Sigmoid colon (tissue), 7 donors: ENCODE results near the gene KCNJ12. TPM values are rescaled to one million over a fixed set of nuclear protein-coding genes. Genes with fewer than 3 reads are reported as not detected.
A peak's percentile ranks its signal among the peaks of the same experiment; 100 is the strongest.
"Not testable (repeated sequence)": the region's sequence is repeated elsewhere in the genome, so short reads cannot be mapped to it uniquely, and the experiment has no call there.

Experiments used
- DNase-seq: peaks from one replicate; pipeline ENCODE4 v3.0.0-alpha.2; 2019
- H3K27ac ChIP-seq, 4 donors: fragments of 200-600 bp; sonication (generic); one replicate each; pipeline ENCODE4 v1.5.1; 2016 to 2019; ENCODE audit warnings: mild to moderate bottlenecking in 1 of 4
- H3K27me3 ChIP-seq, 3 donors: fragments of 200-600 bp; sonication (generic); one replicate each; pipeline ENCODE4 v1.5.1; 2019; ENCODE audit warnings: mild to moderate bottlenecking in 1 of 3
- H3K36me3 ChIP-seq, 4 donors: fragments of 200-600 bp; sonication (generic); one replicate each; pipeline ENCODE4 v1.5.1; 2016 to 2019
- H3K4me1 ChIP-seq, 4 donors: fragments of 200-600 bp; sonication (generic); one replicate each; pipeline ENCODE4 v1.5.1; 2017 to 2019
- H3K4me3 ChIP-seq, 4 donors: fragments of 200-600 bp; sonication (generic); one replicate each; pipeline ENCODE4 v1.5.1; 2017 to 2019; ENCODE audit warnings: mild to moderate bottlenecking in 2 of 4, moderate library complexity in 1 of 4
- H3K9me3 ChIP-seq, 4 donors: fragments of 200-600 bp in 3 of 4; sonication (generic) in 3 of 4; one replicate each; pipeline versions ENCODE4 v1.5.1 to v1.6.1; 2013 to 2019
- WGBS, 2 donors: extraction: QIAGEN DNeasy Blood & Tissue Kit; methylation state at CpG; one replicate each; pipeline ENCODE4 v1.1.7; 2013; 5-methylcytosine and 5-hydroxymethylcytosine counted together
- intact Hi-C: fragments of 100-400 bp; cut with DNase I; formaldehyde crosslinking; loops from one replicate; pipeline ENCODE4 v1.15.1; 2023
- polyA plus RNA-seq, 3 donors: library from polyadenylated mRNA; stranded (reverse); fragments of 200-250 nt; gene quantifications; one replicate each; pipeline ENCODE4 v1.2.3, GENCODE V29; 2013
- total RNA-seq, 4 donors: library from RNA; depleted of rRNA; stranded (reverse); fragments of >200 nt; gene quantifications; one replicate each; pipeline ENCODE4 v1.1.0, GENCODE V29; 2016
- donor health status: healthy with polysubstance abuse.
- donor health status: Bipolar disorder and iron deficiency.
- donor health status: healthy.

KCNJ12 gene
- total and polyA plus RNA-seq, 7 donors = 0.23 to 2.2 (median 0.60) TPM

- peaks cover 0 to 12% (median 6%) of the 10 kb centered on the region in 4 donors for H3K4me1 ChIP-seq
- WGBS, 2 donors = 59 to 63% methylated on average over 26 of the region's 26 CpGs
- H3K9me3 ChIP-seq, DNase-seq, H3K4me3 ChIP-seq, H3K27ac ChIP-seq, intact Hi-C loops, H3K36me3 ChIP-seq, H3K27me3 ChIP-seq: not testable (repeated sequence)
Measured at GRCh38 chr17:21404956-21405731, 29.0 kb downstream of the KCNJ12 start.

DNA sequence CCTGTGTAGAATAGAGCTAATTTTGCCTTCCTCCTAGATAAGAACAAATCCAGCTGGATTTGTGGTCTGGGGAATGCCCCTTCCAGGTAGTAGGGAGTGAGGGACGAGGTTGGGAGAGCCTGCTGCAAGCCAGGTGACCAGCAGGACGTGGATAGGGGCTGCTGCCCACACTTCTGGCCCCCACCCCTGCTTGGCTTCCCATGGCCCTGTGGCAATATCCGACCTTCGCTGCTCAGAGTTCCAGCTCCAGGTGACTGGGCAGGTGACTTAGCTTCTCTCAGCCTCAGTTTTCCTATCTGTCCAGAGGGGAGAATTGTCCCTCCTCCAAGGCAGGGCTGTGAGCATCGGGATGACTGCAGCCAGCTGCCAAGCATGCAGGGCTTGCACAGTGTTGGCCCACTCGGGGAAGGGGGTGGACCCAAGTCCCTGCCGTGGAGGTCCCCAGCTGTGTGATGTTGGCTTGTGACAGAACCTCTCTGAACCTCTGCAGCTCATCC is 29.8 kb downstream of the KCNJ12 start:
- intact Hi-C loops, H3K9me3 ChIP-seq, H3K27me3 ChIP-seq, H3K36me3 ChIP-seq, H3K27ac ChIP-seq, H3K4me3 ChIP-seq, H3K4me1 ChIP-seq, DNase-seq: not testable (repeated sequence)
- 79 to 81% methylated on average over 7 of the region's 7 CpGs for WGBS, 2 donors

DNA sequence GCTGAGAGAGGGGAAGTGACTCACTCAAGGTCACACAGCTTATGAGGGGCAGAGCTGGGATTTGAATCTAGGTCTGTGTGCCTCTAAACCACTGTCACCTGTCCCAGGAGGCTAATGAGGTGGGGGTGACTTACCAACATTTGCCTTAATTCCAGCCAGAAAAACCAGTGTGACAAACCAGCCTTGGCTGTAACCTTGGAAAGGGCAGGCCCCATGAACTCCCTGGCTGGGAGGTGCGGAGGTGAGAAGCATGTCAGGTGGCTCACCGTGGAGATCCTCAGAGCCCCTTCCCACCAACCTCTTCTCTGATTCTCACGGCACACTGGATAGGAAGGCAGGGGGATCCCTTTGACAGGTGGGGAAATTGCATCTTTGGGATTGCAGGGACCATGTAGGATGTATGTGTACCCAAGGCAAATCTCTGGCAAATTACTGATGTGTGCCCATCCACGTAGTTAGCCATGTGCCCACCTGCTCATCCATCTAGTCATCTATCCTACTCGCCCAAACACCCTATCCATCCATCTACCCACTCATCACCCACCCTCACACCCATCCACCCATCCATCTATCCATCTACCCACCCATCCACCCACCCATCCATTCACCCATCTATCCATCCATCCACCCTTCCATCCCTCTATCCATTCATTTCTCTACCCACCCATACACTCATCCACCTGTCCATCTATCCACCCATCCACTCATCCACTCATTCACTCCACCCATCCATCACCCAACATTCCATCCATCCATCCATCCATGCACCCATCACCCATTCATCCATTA is 30.7 kb downstream of the KCNJ12 start:
- intact Hi-C loops, H3K27me3 ChIP-seq, H3K27ac ChIP-seq, DNase-seq, H3K9me3 ChIP-seq, H3K36me3 ChIP-seq, H3K4me3 ChIP-seq, H3K4me1 ChIP-seq: not testable (repeated sequence)
- WGBS, 2 donors = 81 to 82% methylated on average over 4 to 5 of the region's 5 CpGs

- DNase-seq, H3K27ac ChIP-seq, H3K4me1 ChIP-seq, H3K27me3 ChIP-seq, H3K9me3 ChIP-seq, H3K36me3 ChIP-seq, H3K4me3 ChIP-seq, intact Hi-C loops: not testable (repeated sequence)
- WGBS, 2 donors = 80 to 90% methylated on average over 1 of the region's 1 CpG
Measured at GRCh38 chr17:21407752-21408151, 31.6 kb downstream of the KCNJ12 start.

DNA sequence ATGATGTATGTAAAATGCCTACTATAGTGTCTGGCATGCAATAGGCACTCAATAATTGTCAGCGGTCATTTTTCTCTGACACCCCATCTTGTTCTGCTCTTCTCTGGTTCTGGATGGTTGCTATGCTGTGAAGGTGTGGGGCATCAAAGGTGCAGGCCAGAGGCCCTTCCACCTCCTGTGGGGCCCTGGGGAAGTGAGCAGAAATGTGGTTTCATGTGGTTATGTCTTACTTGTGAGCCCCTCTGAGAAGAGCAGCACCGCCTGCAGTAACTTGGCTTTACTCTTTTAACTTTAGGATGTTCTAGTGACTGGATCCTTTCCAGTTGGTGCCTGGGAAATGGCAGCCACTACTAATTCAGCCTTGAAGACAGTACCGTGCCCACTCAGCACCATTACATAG is 32.1 kb downstream of the KCNJ12 start:
- H3K36me3 ChIP-seq, H3K4me1 ChIP-seq, DNase-seq, H3K4me3 ChIP-seq, intact Hi-C loops, H3K9me3 ChIP-seq, H3K27ac ChIP-seq, H3K27me3 ChIP-seq: not testable (repeated sequence)
- WGBS, 2 donors = 52 to 70% methylated on average over 3 of the region's 3 CpGs

DNA sequence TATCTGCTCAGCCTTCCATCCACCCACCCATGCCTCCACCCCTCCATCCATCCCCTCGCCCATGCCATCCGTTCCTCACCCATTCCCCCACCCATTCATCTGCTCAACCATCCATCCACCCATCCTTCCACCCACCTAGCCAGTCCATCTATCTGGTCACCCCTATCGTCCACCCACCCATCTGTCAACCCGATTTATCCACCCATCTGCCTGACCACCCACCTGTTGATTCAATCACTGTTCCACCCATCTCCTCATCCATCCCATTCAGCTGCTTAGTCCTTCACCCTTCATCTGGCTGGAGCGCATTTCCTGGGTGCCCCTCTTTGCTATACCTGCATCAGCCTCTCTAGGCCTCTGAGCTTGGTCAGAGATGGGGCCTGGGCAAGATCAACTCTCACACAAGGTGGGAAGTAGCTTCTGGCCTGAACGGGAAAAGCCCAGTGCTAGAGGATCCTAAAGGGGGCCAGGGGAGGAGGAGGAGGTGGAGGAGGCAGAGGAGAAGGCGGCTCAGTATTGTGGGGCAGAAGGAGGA is 32.7 kb downstream of the KCNJ12 start:
- H3K36me3 ChIP-seq, H3K27ac ChIP-seq, DNase-seq, intact Hi-C loops, H3K4me3 ChIP-seq, H3K9me3 ChIP-seq, H3K27me3 ChIP-seq, H3K4me1 ChIP-seq: not testable (repeated sequence)
- WGBS, 2 donors = 84 to 86% methylated on average over 6 of the region's 7 CpGs

- H3K36me3 ChIP-seq, H3K4me3 ChIP-seq, H3K9me3 ChIP-seq, H3K27ac ChIP-seq, H3K27me3 ChIP-seq, intact Hi-C loops, DNase-seq, H3K4me1 ChIP-seq: not testable (repeated sequence)
- 57 to 82% methylated on average over 4 of the region's 4 CpGs for WGBS, 2 donors
Measured at GRCh38 chr17:21409388-21409787, 33.2 kb downstream of the KCNJ12 start.

- intact Hi-C loops, H3K4me1 ChIP-seq, H3K4me3 ChIP-seq, H3K27me3 ChIP-seq, H3K27ac ChIP-seq, H3K36me3 ChIP-seq, H3K9me3 ChIP-seq, DNase-seq: not testable (repeated sequence)
- 90 to 92% methylated on average over 3 of the region's 3 CpGs for WGBS, 2 donors
Measured at GRCh38 chr17:21409971-21410370, 33.8 kb downstream of the KCNJ12 start.

DNA sequence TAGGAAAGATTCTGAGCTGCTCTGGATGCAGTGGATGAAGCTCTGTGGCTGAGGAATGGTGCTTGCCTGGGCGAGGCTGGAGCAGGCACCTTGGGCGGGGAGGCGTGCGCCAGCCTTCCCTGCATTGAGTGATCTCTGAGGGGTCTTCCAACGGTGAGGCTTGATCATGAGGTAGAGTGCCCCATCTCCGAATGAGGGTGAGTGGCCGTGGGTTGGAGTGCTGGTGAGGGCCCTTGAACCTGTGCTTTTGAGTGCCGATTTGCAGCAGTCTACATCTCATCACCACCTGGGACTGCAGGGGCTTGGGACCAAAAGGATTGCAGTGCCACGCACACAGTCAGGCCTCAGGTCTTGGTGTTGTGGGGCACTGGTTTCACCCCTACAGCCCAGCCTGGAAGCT is 34.2 kb downstream of the KCNJ12 start:
- H3K9me3 ChIP-seq, H3K36me3 ChIP-seq, H3K4me3 ChIP-seq, H3K27me3 ChIP-seq, DNase-seq, H3K27ac ChIP-seq, H3K4me1 ChIP-seq, intact Hi-C loops: not testable (repeated sequence)
- WGBS, 2 donors = 79 to 82% methylated on average over 9 of the region's 9 CpGs

DNA sequence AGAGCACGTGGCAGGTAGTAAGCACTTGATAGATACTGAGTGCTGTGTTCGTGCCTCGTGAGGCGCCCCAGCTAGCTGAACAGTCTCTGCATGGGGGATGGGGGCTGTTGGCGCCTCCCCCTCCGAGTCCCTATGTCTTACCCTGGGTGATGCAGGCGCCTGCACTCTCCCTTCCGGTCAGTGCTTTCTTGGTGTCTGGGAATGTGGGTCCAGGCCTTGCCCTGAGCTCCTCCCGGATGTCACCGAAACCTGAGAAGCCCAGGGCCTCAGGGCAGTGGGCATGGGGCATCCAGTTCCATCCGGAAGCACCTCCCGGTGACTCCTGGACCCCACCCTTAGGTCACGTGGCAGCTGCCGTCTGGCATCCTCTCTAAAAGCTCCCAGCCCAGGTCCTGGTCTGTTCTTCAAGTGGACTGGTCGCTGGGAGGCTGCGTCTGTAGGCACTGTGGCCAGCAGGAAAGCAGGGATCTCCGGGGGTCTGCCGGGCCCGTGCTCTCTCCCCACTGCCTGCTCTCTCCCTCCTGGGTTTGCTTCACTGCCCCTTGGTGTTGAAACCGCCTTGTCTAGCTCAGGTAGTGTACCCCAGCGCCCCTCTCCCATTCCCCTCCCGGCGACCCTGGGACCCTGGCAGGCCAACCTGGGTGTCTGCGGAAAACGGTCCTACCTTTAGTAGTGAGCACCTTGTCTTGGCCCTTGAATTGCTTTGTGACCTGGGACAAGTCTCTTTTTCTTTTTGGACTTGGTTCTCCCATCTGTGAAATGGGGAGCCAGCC is 34.9 kb downstream of the KCNJ12 start:
- intact Hi-C loops, H3K9me3 ChIP-seq, H3K27ac ChIP-seq, H3K4me3 ChIP-seq, H3K4me1 ChIP-seq, H3K36me3 ChIP-seq, H3K27me3 ChIP-seq: not testable (repeated sequence)
- WGBS, 2 donors = 82 to 85% methylated on average over 24 of the region's 25 CpGs
- DNase-seq = peak; percentile 55

GRCh38 chr17:21411679-21412205 is 35.6 kb downstream of the KCNJ12 start:
- intact Hi-C loops, H3K9me3 ChIP-seq, H3K27me3 ChIP-seq, H3K4me1 ChIP-seq, H3K27ac ChIP-seq, H3K4me3 ChIP-seq, H3K36me3 ChIP-seq: not testable (repeated sequence)
- WGBS, 2 donors = 48 to 83% methylated on average over 5 of the region's 5 CpGs
- peak; percentile 11 for DNase-seq

DNA sequence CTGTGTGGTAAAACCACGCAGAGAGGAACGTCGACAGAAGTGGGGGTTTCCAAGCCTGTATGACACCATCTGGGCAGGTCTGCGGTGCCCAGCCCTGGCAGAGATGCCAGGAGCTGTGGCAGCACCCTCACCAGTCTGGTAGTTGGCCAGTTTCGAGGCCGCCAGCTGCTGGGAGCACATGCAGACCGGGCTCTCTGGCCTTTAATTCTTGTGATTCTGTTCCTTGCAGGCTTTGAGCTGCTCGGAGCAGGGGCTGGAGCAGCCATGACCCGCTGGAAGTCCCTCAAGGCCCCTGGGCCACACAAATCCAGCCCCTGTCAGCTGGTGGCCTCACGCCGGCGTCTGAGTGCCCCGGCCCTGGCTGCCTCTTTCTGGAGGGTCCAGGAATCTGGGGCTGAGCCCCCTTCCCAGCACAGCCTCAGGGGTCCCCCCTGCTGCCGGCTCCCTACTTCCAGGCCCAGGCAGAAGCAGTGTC is 36.1 kb downstream of the KCNJ12 start:
- H3K27me3 ChIP-seq, H3K9me3 ChIP-seq, H3K36me3 ChIP-seq, H3K27ac ChIP-seq, H3K4me3 ChIP-seq, intact Hi-C loops, H3K4me1 ChIP-seq: not testable (repeated sequence)
- peak; percentile 61 for DNase-seq
- WGBS, 2 donors = 65 to 77% methylated on average over 13 to 14 of the region's 14 CpGs
